H1 (cell line): ENCODE data around the gene RPS3. TPM values are rescaled to one million over a fixed set of nuclear protein-coding genes. Genes with fewer than 3 reads are reported as not detected.
A peak's percentile ranks its signal among the peaks of the same experiment; 100 is the strongest.

ENCODE experiments used
- CTCF ChIP-seq, 3 experiments: IDR thresholded peaks; 1 replicate in 2 of 3; 2 replicates in 1 of 3; pipeline versions ENCODE4 v1.5.1 to v1.6.1; 2011; ENCODE audit warnings: low read length in 3 of 3, mild to moderate bottlenecking in 3 of 3, inconsistent platforms in 2 of 3, low read depth in 1 of 3, moderate library complexity in 1 of 3; ENCODE audit not compliant: insufficient read depth in 1 of 3; ENCODE audit errors: control extremely low read depth in 1 of 3
- FOSL1 ChIP-seq: IDR thresholded peaks from 2 replicates; pipeline ENCODE4 v1.6.1; 2011; ENCODE audit warnings: mild to moderate bottlenecking, low read depth, low read length, moderate library complexity; ENCODE audit not compliant: insufficient read depth
- GABPA ChIP-seq: IDR thresholded peaks from 2 replicates; pipeline ENCODE4 v1.6.1; 2011; ENCODE audit warnings: mild to moderate bottlenecking, low read length, moderate library complexity, borderline replicate concordance; ENCODE audit not compliant: insufficient read depth
- RFX5 ChIP-seq: IDR thresholded peaks from 2 replicates; pipeline ENCODE4 v1.6.1; 2011; ENCODE audit warnings: low read depth, low read length, improper control_type of control experiment, borderline replicate concordance
- RNF2 ChIP-seq: fragments of 200-900, 300-1000 bp; sonication (generic); IDR thresholded peaks from 2 replicates; pipeline ENCODE4 v1.7.1; 2016; ENCODE audit warnings: borderline replicate concordance, low read depth, mild to moderate bottlenecking, antibody characterized with exemption, low read length; ENCODE audit not compliant: poor library complexity, severe bottlenecking; ENCODE audit errors: missing control alignments
- RXRA ChIP-seq: IDR thresholded peaks from 2 replicates; pipeline ENCODE4 v1.6.1; 2011; ENCODE audit warnings: low read depth, mild to moderate bottlenecking, low read length, moderate library complexity; ENCODE audit not compliant: insufficient read depth
- TCF12 ChIP-seq: IDR thresholded peaks from 2 replicates; pipeline ENCODE4 v1.6.1; 2011; ENCODE audit warnings: low read depth, mild to moderate bottlenecking, low read length
- polyA plus RNA-seq, 7 experiments: library from polyadenylated mRNA; depleted of rRNA in 3 of 7; stranded (reverse) in 5 of 7; unstranded in 2 of 7; fragments of >200 nt in 5 of 7; fragments of 200-250 nt in 2 of 7; gene quantifications; 1 replicate in 5 of 7; 2 replicates in 1 of 7; 4 replicates in 1 of 7; pipeline versions ENCODE4 v1.2.1 to v1.2.3, GENCODE V29; 2011 to 2013; ENCODE audit warnings: missing spikeins in 2 of 7, mixed read lengths in 2 of 7
- total RNA-seq: library from RNA; stranded (reverse); fragmentation: NEBNext Ultra II Directional; extraction: Animal tissue kit (Norgen Biotek cat#: 25700); gene quantifications from 2 replicates; pipeline ENCODE4 v1.2.1, GENCODE V29; 2021
- TF ChIP-seq, protein P1 (sequence below): IDR thresholded peaks from 2 replicates; pipeline ENCODE4 v1.6.1; 2011; ENCODE audit warnings: low read depth, mild to moderate bottlenecking, low read length; ENCODE audit not compliant: insufficient read depth
- TF ChIP-seq, protein P2 (sequence below): IDR thresholded peaks from 2 replicates; pipeline ENCODE4 v1.6.1; 2012; ENCODE audit warnings: inconsistent platforms

The RPS3 gene
- total and polyA plus RNA-seq, 2 of the 8 experiments (the other 6 are each of a cell fraction or from before 2014, with no cell fraction given) = 3,813 to 4,194 TPM

- peak; percentile 87 to 93 (median 93) for TF ChIP-seq CTCF (IDR thresholded peaks at IDR 0.05; ENCODE audit: control extremely low read depth in 1 of 3, insufficient read depth in 1 of 3, low read depth in 1 of 3, low read length in 3 of 3)
- no peak for TF ChIP-seq RFX5
- TF ChIP-seq, protein P1, sequence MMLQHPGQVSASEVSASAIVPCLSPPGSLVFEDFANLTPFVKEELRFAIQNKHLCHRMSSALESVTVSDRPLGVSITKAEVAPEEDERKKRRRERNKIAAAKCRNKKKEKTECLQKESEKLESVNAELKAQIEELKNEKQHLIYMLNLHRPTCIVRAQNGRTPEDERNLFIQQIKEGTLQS = 0 out of 2 replicates have a peak, but pooled peaks have one; percentile 21
- peak; percentile 34; the same call in 1 of the 2 replicates for TF ChIP-seq GABPA
- TF ChIP-seq TCF12 = 0 out of 2 replicates have a peak, but pooled peaks have one; percentile 4
- TF ChIP-seq RNF2 = no peak
- no peak for TF ChIP-seq FOSL1
- no peak for TF ChIP-seq RXRA
- TF ChIP-seq, protein P2, sequence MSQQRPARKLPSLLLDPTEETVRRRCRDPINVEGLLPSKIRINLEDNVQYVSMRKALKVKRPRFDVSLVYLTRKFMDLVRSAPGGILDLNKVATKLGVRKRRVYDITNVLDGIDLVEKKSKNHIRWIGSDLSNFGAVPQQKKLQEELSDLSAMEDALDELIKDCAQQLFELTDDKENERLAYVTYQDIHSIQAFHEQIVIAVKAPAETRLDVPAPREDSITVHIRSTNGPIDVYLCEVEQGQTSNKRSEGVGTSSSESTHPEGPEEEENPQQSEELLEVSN = 0 out of 2 replicates have a peak, but pooled peaks have one; percentile 38
- TF ChIP-seq, all 59 proteins: peak for 8
Measured at GRCh38 chr11:75450826-75451821, 51.8 kb downstream of the RPS3 start (continued).
